CD14-positive monocyte (primary cell): Measurements from ENCODE around the gene CFAP90. TPM values are rescaled to one million over a fixed set of nuclear protein-coding genes. Genes with fewer than 3 reads are reported as not detected.

Experiments
- DNase-seq, 3 donors: peaks; one replicate each; pipeline ENCODE4 v3.0.0-alpha.2; 2011 to 2022
- H2AFZ ChIP-seq: 2 replicates; pipeline ENCODE4 v1.6.0; 2012; ENCODE audit warnings: mild to moderate bottlenecking, low read depth, low read length, inconsistent platforms; ENCODE audit not compliant: insufficient read depth, poor library complexity, severe bottlenecking
- H3K27ac ChIP-seq, 2 donors: 1 replicate in 1 of 2; 2 replicates in 1 of 2; pipeline ENCODE4 v1.5.1; 2012 to 2013; ENCODE audit warnings: low read length in 2 of 2, control low read depth in 1 of 2, inconsistent platforms in 1 of 2, low read depth in 1 of 2, mild to moderate bottlenecking in 1 of 2
- H3K27me3 ChIP-seq, 2 donors: one replicate each; pipeline versions ENCODE4 v1.6.0 to v1.6.1; 2011 to 2013; ENCODE audit warnings: low read length in 2 of 2; ENCODE audit not compliant: control insufficient read depth in 2 of 2, insufficient read depth in 2 of 2
- H3K36me3 ChIP-seq, 2 donors: replicated peaks in 1 of 2; 1 replicate in 1 of 2; 2 replicates in 1 of 2; pipeline versions ENCODE4 v1.5.1 to v1.6.1; 2012 to 2013; ENCODE audit warnings: low read length in 2 of 2, control low read depth in 1 of 2, inconsistent platforms in 1 of 2, mild to moderate bottlenecking in 1 of 2; ENCODE audit not compliant: insufficient read depth in 2 of 2, control insufficient read depth in 1 of 2
- H3K4me1 ChIP-seq, 2 donors: 1 replicate in 1 of 2; 2 replicates in 1 of 2; pipeline versions ENCODE4 v1.5.1 to v1.6.1; 2012 to 2013; ENCODE audit warnings: low read length in 2 of 2, control low read depth in 1 of 2, inconsistent platforms in 1 of 2, mild to moderate bottlenecking in 1 of 2, moderate library complexity in 1 of 2; ENCODE audit not compliant: insufficient read depth in 2 of 2, control insufficient read depth in 1 of 2
- H3K4me2 ChIP-seq: replicated peaks from 2 replicates; pipeline ENCODE3; 2012; ENCODE audit warnings: low read length, moderate library complexity, mild to moderate bottlenecking; ENCODE audit not compliant: poor library complexity, severe bottlenecking; ENCODE audit errors: extremely low read depth
- H3K4me3 ChIP-seq, 3 experiments: fragments of 200-600 bp in 1 of 3; sonication (generic) in 1 of 3; replicated peaks in 1 of 3; 1 replicate in 2 of 3; 2 replicates in 1 of 3; pipeline ENCODE4 v1.5.1; 2011 to 2013; ENCODE audit warnings: low read length in 3 of 3, mild to moderate bottlenecking in 3 of 3, control low read depth in 2 of 3, low read depth in 2 of 3, inconsistent platforms in 1 of 3, moderate library complexity in 1 of 3
- H3K79me2 ChIP-seq: 2 replicates; pipeline ENCODE4 v1.6.0; 2012; ENCODE audit warnings: mild to moderate bottlenecking, control low read depth, inconsistent platforms, low read length, moderate library complexity; ENCODE audit not compliant: insufficient read depth
- H3K9ac ChIP-seq: 2 replicates; pipeline ENCODE4 v1.6.0; 2017; ENCODE audit warnings: low read length, mild to moderate bottlenecking; ENCODE audit not compliant: insufficient read depth, poor library complexity, severe bottlenecking
- H3K9me3 ChIP-seq, 2 donors: replicated peaks in 1 of 2; 1 replicate in 1 of 2; 2 replicates in 1 of 2; pipeline versions ENCODE4 v1.5.1 to v1.6.1; 2012 to 2013; ENCODE audit warnings: low read length in 2 of 2, control low read depth in 1 of 2; ENCODE audit not compliant: control insufficient read depth in 1 of 2, insufficient read depth in 1 of 2
- H4K20me1 ChIP-seq: 2 replicates; pipeline ENCODE4 v1.6.0; 2012; ENCODE audit warnings: mild to moderate bottlenecking, low read length, control low read depth, moderate library complexity; ENCODE audit not compliant: insufficient read depth
- H3K27ac Mint-ChIP-seq, 7 donors: one replicate each; pipeline ENCODE4 v1.8.0; 2020; ENCODE audit warnings: mild to moderate bottlenecking in 7 of 7, mixed read lengths in 7 of 7, moderate library complexity in 6 of 7, inconsistent platforms in 2 of 7
- H3K27me3 Mint-ChIP-seq, 3 donors: one replicate each; pipeline ENCODE4 v1.8.0; 2021 to 2022; ENCODE audit warnings: low read depth in 3 of 3, mild to moderate bottlenecking in 3 of 3, mixed read lengths in 3 of 3, moderate library complexity in 3 of 3, inconsistent platforms in 1 of 3
- H3K36me3 Mint-ChIP-seq, 2 donors: one replicate each; pipeline ENCODE4 v1.8.0; 2020; ENCODE audit warnings: mixed read lengths in 2 of 2, inconsistent platforms in 1 of 2, mild to moderate bottlenecking in 1 of 2
- H3K4me1 Mint-ChIP-seq: one replicate; pipeline ENCODE4 v1.8.0; 2020; ENCODE audit warnings: mild to moderate bottlenecking, mixed read lengths
- H3K4me3 Mint-ChIP-seq, 2 donors: one replicate each; pipeline ENCODE4 v1.8.0; 2020; ENCODE audit warnings: mild to moderate bottlenecking in 2 of 2, mixed read lengths in 2 of 2, moderate library complexity in 1 of 2
- H3K9me3 Mint-ChIP-seq, 7 donors: one replicate each; pipeline ENCODE4 v1.8.0; 2020 to 2022; ENCODE audit warnings: mixed read lengths in 7 of 7, mild to moderate bottlenecking in 6 of 7, moderate library complexity in 6 of 7, inconsistent platforms in 2 of 7
- WGBS: methylation state at CpG from one replicate; pipeline ENCODE4 v1.1.5; 2013; ENCODE audit warnings: missing lambda C conversion rate; ENCODE audit not compliant: insufficient coverage; 5-methylcytosine and 5-hydroxymethylcytosine counted together
- intact Hi-C, 2 donors: fragments of 100-400 bp; cut with micrococcal nuclease; formaldehyde crosslinking; loops; one replicate each; pipeline versions ENCODE4 v1.15.0 to v1.15.1; 2023
- polyA plus RNA-seq, 3 donors: library from polyadenylated mRNA; depleted of rRNA in 1 of 3; unstranded in 2 of 3; stranded (reverse) in 1 of 3; fragments of 300-500 nt in 2 of 3; fragments of >200 nt in 1 of 3; fragmentation: Illumina TruSeq in 2 of 3; gene quantifications; 1 replicate in 2 of 3; 2 replicates in 1 of 3; pipeline ENCODE4 v1.2.3, GENCODE V29; 2012 to 2021
- TF ChIP-seq, protein P1 (sequence below): fragments of 200-600 bp; IDR thresholded peaks from one replicate; pipeline ENCODE4 v1.8.0; 2022; ENCODE audit warnings: antibody characterized with exemption, mild to moderate bottlenecking

CFAP90 gene
- polyA plus RNA-seq, 3 donors, result not detected

DNA sequence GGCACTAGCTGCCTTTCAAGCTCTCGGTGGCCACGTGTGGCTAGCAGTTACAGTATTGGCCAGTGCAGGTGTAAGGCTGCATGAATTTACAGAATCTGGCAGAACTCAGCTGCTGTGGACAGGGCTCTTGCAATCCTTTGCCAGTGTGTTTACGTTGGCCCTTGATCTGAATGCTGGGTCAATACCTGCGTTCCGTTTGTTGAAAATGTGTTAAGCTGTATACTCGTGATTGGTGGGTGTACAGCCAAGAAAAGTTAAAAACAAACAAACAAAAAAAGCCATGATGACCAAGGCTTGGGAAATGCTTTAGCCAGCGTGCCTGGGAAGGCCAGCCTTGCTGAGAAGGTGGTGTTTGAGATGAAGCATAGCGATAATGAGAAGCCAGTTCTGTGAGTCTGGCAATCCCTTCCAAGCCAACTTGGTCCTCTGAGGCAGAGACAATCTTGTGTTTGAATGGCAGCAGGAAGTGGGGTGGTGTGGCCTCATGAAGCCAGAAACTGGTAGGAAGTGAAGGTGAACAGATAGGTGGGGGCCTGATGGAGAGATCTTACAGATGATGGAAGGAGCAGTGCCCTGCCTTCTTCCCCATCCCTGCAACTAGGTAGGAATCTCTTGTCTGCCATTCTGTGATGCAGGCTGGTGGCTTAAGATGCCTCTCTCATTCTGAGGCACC lies 820 bp upstream of the CFAP90 start:
- Histone ChIP-seq H3K27ac (no peak overlapping the region), H3K4me3 (no peak overlapping the region), H3K36me3 (no peaks in the 10 kb centered on the region), H3K27me3 (peaks cover 45 to 57% of the 10 kb centered on the region in 2 donors), H3K79me2 (no peaks in the 10 kb centered on the region), H3K4me1 (peaks cover 8 to 11% of the 10 kb centered on the region in 2 donors), H3K9me3 (peaks cover 0 to 15% of the 10 kb centered on the region in 2 donors), H2AFZ (no peak overlapping the region), H4K20me1 (no peaks in the 10 kb centered on the region), H3K4me2 (no peak overlapping the region), H3K9ac (no peak overlapping the region)
- H3K27me3 Mint-ChIP-seq, result peaks cover 41 to 58% (median 54%) of the 10 kb centered on the region in 3 donors
- intact Hi-C loops, result no loop called here
- peaks cover 2 to 26% (median 21%) of the 10 kb centered on the region in 7 donors for H3K9me3 Mint-ChIP-seq
- 98% methylated on average over 5 of the region's 8 CpGs for WGBS
- DNase-seq, result no peak
- no peak overlapping the region for H3K27ac Mint-ChIP-seq
- peak overlapping the region in 1 of 2 donors; percentile 91 for H3K4me3 Mint-ChIP-seq
- H3K4me1 Mint-ChIP-seq, result peaks cover 10% of the 10 kb centered on the region
- TF ChIP-seq, protein P1, sequence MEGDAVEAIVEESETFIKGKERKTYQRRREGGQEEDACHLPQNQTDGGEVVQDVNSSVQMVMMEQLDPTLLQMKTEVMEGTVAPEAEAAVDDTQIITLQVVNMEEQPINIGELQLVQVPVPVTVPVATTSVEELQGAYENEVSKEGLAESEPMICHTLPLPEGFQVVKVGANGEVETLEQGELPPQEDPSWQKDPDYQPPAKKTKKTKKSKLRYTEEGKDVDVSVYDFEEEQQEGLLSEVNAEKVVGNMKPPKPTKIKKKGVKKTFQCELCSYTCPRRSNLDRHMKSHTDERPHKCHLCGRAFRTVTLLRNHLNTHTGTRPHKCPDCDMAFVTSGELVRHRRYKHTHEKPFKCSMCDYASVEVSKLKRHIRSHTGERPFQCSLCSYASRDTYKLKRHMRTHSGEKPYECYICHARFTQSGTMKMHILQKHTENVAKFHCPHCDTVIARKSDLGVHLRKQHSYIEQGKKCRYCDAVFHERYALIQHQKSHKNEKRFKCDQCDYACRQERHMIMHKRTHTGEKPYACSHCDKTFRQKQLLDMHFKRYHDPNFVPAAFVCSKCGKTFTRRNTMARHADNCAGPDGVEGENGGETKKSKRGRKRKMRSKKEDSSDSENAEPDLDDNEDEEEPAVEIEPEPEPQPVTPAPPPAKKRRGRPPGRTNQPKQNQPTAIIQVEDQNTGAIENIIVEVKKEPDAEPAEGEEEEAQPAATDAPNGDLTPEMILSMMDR, result no peak
- peaks cover 0 to 2% of the 10 kb centered on the region in 2 donors for H3K36me3 Mint-ChIP-seq

DNA sequence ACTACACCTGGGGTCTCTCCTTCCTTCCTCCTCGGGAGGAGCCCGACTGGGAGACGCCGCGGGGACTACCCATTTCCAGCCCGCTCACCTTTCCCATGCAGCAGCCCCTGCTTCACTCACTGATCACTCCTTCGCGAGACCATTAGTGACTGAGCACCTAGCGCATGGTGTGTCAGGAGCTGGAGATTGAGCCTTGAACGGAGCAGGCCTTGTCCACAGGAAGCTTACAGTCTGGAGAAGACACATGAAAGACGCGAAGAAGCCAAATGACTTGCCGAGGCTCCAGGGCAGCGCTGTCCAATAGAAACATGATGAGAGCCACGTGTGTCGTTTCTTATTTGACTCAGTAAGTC lies 283 bp upstream of the CFAP90 start:
- Histone ChIP-seq H3K4me3 (peak overlapping the region in 1 of 3 experiments; percentile 59), H3K36me3 (no peaks in the 10 kb centered on the region), H3K4me1 (peaks cover 8 to 11% of the 10 kb centered on the region in 2 donors), H3K79me2 (no peaks in the 10 kb centered on the region), H3K27ac (no peak overlapping the region), H3K27me3 (peaks cover 48 to 60% of the 10 kb centered on the region in 2 donors), H3K9me3 (peaks cover 0 to 15% of the 10 kb centered on the region in 2 donors), H2AFZ (peak overlapping the region; percentile 56), H3K9ac (no peak overlapping the region), H3K4me2 (peak overlapping the region; percentile 62), H4K20me1 (no peaks in the 10 kb centered on the region)
- DNase-seq, result no peak
- TF ChIP-seq, protein P1, result no peak
- peaks cover 0 to 2% of the 10 kb centered on the region in 2 donors for H3K36me3 Mint-ChIP-seq
- peaks cover 2 to 26% (median 21%) of the 10 kb centered on the region in 7 donors for H3K9me3 Mint-ChIP-seq
- peaks cover 10% of the 10 kb centered on the region for H3K4me1 Mint-ChIP-seq
- H3K27me3 Mint-ChIP-seq, result peaks cover 47 to 63% (median 59%) of the 10 kb centered on the region in 3 donors
- 60% methylated on average over 15 of the region's 16 CpGs for WGBS
- peak overlapping the region; percentile 37 to 91 for H3K4me3 Mint-ChIP-seq
- intact Hi-C loops, result no loop called here
- H3K27ac Mint-ChIP-seq, result peak overlapping the region in 1 of 7 donors; percentile 73
